HG03558 (cell line): ENCODE data around the gene GPRC5D.

Source experiments
- ATAC-seq: cut with Tn5 transposase; IDR thresholded peaks from one replicate; pipeline ENCODE4 v1.9.1; 2021; ENCODE audit warnings: moderate number of reproducible peaks; ENCODE audit not compliant: unreplicated experiment; ENCODE audit errors: extremely low read depth

The GPRC5D gene

DNA sequence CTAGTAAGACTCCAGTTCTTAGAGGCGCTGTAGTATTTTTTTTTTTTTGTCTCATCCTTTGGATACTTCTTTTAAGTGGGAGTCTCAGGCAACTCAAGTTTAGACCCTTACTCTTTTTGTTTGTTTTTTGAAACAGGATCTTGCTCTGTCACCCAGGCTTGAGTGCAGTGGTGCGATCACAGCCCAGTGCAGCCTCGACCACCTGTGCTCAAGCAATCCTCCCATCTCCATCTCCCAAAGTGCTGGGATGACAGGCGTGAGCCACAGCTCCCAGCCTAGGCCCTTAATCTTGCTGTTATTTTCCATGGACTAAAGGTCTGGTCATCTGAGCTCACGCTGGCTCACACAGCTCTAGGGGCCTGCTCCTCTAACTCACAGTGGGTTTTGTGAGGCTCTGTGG is 39.3 kb downstream of the GPRC5D start:
- no peak for ATAC-seq

DNA sequence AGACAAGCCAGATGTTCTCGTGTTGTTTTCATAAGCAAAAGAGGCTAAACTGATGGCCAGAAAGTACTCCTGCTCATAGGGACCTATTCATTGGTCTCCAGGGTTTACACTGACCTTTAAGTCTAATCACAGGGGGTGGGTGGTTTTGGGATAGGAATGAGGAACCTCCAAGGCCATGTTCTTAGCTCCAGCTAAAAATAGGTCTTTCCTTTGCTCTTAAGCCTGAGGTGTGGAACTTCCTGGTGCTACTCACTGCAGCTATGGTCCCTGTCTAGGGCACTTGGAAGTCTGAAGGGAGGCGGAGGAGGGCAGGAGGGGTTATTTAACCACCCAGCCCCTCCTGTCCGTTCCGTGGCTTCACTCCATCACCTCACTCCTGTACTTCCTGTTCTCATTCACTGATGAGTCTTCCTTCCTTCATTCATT is 42.0 kb downstream of the GPRC5D start:
- ATAC-seq, result no peak

DNA sequence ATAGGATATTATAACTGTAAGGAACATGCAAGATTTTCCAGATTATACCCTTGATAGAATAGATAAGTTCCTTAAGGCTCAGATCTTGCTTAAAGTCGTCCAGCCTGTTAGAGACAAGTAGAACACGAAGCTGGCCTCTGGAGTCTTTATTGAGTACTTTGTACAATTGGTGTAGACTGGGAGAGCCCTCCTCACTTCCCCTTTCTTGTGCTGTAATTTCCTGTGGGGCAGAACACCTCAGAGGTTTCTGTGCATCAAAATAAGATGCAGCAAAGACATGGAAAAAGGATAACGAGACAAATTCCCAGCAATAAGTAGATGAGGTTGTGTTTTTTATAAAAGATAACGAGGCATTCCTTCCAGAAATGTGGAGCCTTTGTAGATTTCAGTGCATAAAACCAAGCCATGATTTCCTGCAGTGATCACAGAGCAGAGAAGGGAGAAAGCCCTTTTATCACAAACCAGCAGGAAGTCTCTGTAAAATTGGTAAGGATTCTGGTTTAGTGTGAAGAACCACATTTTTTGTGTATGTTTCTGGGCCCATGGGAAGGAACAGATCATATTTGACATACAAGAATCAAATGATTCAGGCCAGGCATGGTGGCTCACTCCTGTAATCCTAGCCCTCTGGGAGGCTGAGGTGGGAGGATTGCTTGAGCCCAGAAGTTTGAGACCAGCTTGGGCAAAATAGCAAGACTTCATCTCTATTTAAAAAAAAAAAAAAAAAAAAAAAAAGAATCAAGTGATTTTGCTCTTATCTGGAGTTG is 42.6 kb downstream of the GPRC5D start:
- ATAC-seq, result no peak

DNA sequence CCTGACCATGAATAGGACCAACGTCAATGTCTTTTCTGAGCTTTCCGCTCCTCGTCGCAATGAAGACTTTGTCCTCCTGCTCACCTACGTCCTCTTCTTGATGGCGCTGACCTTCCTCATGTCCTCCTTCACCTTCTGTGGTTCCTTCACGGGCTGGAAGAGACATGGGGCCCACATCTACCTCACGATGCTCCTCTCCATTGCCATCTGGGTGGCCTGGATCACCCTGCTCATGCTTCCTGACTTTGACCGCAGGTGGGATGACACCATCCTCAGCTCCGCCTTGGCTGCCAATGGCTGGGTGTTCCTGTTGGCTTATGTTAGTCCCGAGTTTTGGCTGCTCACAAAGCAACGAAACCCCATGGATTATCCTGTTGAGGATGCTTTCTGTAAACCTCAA is 43.3 kb downstream of the GPRC5D start:
- ATAC-seq, result no peak

DNA sequence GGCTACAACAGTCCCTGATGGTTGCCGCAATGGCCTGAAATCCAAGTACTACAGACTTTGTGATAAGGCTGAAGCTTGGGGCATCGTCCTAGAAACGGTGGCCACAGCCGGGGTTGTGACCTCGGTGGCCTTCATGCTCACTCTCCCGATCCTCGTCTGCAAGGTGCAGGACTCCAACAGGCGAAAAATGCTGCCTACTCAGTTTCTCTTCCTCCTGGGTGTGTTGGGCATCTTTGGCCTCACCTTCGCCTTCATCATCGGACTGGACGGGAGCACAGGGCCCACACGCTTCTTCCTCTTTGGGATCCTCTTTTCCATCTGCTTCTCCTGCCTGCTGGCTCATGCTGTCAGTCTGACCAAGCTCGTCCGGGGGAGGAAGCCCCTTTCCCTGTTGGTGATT is 43.7 kb downstream of the GPRC5D start:
- no peak for ATAC-seq

DNA sequence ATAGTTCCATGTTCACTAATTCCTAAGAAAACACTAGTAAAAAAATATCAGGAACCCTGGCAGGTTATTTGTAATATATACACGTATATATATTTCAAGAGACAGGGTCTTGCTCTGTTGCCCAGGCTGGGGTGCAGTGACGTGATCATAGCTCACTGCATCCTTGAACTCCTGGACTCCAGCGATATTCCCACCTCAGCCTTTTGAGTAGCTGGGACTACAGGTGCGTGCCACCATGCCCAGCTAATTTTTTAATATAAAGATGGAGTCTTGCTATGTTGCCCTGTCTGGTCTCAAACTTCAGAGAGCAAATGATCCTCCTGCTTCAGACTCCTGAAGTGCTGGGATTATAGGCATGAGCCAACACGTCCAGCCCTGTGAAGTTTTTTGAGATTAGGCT is 44.4 kb downstream of the GPRC5D start:
- no peak for ATAC-seq

DNA sequence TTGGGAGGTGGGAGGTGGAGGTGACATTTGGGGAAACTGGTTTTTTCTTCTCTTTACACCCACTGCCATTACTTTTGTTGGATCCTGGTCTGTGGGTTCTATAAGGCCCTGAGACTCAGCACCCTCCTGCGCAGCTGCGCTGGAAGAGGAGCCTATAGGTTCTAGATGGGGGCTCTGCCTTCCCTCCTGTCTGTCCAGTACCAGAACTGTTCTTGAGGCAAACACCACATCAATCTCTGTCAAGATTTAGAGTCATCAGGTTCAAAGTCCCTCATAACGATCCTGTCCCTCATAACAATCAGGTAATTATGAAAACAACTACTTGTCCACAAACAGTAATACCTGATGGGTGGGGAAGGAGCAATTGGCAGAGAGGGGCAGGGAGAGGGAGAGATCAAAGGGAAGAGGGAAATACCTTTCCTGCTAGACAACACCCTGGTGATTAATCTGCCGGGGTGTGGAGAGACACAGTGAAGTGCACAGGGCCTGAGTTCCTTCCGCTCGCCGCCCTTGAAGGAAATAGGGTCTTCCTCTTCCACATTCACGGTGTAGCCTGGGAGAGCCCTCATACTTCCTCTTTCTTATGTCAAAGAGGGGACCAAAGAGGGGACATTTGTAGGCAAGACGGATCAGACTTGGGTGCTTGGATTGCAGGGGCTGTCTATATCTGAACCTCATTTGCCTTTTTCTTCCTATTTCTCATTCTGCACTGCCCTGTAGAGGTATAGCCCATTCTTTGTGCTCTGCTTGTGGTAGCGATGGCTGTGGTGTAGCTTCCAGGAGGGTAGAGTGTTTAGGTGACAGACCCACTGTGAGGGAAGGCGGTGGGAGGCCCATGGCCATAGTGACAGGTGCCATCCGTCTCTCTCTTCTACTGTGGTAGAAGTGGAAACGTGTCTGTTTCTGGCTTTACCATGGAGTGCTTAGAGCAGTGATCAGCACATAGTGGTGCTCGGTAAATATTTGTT is 48.0 kb downstream of the GPRC5D start:
- ATAC-seq, result no peak

DNA sequence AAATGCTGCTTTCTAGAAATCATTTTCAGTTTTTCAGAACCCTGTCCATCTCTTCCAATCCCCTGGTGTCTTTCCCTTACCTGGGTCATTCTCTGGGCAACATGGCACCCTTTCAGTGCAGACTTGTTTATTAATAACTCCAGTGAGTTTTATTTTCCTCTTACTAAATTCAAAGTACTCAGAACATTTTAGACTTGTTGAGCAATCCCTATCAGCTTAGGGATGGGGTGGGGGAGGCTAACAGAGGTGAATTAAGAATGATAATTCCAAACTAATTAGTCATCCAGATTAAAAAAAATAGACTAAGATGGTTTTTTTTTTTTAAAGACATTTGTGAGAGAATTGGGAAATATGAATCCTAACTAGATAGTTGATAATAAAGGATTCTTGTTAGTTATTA is 49.9 kb downstream of the GPRC5D start:
- no peak for ATAC-seq

DNA sequence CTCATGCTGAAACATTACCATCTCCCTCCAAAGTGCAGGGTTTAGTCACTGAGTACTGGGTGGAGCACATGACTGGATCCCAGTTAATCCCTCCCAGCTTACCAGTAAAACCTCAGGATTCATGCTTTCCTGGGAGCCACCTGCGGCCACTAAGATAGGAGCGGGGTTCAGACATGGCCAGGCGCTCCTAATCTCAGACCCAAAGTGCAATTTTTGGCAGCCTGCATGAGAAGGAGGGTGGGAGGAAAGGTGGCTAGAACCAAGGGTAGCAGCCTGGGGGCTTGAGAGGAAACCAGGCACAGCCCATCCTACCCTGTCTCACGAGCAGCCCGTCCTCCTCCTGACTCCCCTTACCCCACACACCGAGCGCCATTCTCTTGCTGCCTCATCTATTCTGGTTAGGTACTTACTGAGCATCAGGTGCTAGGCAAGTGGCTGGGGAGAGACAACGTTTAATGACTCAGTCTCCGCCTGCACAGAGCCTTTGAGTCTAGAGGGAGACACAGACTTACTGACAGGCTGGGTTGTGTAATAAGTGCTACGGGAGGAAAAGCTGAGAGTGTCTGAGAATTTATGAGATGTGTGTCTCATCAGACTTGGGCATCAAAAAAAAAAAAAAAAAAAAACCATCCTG is 50.7 kb downstream of the GPRC5D start:
- no peak for ATAC-seq

DNA sequence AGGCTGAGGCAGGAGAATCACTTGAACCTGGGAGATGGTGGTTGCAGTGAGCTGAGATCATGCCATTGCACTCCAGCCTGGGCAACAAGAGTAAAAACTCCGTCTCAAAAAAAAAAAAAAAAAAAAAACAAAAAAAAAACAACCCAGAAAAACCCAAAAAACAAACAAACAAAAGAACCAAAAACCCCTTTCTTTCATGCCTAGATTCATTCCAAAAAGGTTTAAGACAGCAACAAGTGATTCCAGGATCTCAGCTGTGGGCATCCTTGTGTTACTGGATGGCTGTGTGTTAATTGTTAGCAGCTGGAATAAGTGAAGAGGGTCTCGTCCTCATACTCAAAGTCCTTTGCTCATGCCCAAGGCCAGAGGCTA is 51.2 kb downstream of the GPRC5D start:
- no peak for ATAC-seq

DNA sequence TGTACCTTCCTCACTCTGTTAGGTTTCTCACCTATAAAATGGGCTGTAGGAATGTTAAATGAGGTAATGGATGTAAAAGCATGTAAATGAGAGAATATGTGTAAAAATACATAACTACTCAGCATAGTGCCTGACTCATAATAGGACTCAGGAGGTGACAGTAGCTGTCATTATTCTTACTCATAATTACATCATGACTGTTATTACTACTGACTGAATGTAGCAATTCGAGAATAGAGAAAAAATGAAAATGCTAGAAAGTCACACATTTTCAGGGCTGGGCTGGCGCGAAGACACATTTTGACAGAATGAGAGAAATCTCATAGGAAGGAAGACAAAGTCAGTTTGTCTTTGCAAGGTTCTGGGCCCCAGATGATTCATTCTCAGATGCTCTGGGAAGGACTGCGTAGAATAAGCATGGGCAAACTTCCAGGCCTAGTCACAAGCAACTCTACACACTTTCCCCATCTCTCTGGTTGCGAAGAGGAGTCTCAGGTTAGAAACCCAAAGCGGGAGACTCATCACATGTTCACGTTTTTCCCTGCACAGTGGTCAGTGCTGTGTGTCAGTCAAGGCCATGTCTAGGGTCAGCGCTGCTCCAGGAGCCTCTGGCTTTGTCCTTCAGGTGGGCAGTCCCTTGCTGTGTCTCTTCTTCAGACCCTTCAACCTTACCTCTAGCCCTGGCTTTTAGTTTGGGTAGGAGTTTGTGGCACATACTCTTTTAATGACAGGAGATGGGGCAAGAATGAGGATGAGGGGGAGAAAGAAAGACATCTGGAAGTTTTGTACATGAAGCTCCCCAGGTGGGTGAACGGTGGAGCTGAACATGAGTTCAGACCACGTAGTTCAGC is 52.2 kb downstream of the GPRC5D start:
- peak; percentile 90 for ATAC-seq

DNA sequence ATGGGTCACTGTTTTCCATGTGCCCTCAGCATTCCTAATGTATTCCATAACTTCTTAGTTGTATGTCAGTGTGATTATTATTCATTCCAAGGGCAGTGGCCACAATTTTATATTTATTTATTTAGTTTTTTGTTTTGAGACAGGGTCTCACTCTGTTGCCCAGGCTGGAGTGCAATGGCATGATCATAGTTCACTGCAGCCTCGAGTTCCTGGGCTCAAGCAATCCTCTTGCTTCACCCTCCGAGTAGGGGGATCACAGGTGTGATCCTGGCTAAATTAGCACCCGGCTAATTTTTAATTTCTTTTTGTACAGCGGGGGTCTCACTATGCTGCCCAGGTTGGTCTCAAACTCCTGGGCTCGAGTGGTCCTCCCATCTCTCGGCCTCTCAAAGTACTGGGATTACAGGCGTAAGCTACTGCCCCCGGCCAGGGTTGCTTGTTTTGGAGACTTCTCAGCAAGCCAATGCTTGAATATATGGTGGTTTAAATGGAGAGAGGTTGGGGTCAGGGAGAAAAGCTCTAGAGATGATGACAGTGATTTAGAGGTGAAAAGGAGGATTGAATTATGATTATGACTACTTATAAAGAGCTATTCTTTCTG is 53.0 kb downstream of the GPRC5D start:
- no peak for ATAC-seq

DNA sequence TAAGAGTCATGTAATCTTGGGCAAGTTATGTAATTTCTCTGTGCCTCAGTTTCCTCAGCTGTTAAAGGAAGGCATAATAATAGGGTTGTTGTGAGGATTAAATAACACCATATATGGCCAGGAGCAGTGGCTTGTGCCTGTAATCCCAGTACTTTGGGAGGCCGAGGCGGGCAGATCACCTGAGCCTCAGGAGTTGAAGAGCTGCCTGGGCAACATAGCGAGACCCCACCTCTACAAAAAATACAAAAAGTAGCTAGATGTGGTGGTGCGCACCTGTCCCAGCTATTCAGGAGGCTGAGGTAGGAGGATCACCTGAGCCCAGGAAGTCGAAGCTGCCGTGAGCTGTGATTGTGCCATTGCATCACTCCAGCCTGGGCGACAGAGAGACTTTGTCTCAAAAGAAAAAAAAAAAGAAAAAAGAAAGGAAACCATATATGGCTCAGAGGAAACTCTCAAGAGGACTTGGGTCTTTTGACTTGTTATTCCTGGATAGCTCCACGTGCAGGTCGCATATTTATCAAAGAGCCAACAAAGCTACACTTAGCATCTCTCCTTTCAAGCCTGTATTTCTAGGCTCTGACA is 53.7 kb downstream of the GPRC5D start:
- no peak for ATAC-seq

DNA sequence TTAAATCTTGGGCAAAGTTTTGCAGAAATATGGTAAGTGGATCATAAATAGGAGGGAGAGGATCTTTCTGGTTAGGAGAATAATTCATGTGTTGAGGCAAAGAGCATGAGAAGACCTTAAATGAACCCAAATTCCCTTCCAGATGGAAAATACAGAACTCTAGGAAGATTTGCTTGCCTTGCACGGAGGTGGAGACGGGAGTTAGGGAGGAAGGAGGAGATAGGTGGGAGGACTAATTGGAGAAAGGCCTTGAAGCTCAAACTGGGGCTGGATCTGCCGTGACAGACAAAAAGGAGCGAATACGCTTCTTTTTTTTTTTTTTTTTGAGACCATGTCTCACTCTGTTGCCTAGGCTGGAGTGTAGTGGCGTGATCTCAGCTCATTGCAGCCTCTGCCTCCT is 54.7 kb downstream of the GPRC5D start:
- ATAC-seq, result no peak

DNA sequence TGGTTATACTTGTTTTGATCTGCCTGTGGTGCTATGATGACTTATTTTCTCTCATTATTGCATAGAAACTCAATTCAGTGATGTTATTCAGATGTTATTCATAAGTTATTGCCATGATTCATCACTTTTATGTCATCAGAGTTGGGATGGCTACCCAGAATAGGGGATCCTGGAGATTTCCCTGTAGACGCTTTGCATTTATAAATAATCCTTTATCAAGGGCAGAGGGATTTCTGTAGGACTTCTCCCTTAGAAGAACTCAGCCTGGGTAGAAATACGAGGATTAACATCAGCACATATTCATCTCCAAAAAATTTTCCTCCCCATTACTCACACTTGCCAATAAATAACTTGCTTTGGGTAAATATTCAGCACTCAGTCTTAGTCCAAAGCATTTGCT is 55.7 kb downstream of the GPRC5D start:
- no peak for ATAC-seq

DNA sequence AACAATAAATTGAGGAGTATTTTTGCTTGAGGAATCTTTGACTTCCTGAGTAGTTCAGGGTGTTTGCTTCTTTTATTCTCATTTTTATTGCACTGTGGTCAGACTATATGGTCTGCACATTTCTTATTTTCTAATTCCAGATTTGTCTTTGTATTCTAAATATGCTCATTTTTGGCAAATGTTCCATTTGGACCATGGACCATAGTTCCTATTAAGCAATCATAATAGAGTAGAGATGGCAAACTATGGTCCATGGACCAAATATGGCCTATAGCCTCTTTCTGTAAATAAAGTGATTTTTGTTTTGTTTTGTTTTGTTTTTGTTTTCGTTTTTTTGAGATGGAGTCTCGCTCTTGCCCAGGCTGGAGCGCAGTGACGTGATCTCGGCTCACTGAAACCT is 58.5 kb downstream of the GPRC5D start:
- no peak for ATAC-seq

DNA sequence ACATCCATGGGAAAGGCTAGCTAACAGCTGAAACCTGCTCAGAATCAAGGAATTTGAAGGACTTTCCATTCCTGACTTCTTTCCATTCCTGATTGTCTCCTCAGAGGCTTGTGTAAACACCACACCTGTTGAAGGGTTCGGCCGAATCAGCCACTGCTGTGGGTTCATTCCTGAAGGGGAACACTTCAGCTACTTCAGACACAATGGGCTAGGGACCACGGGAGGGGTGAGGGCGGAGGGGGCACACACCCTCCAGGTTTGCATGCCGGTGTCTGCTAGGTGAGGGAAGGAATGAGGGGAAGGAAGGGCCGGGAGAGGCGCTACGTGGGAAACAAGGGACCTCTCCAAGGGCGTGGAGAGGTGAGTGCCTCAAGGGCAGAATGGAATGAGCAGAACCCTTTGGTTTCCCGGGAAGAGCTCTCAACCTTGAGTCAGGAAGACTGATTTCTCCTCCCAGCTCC is 59.3 kb downstream of the GPRC5D start:
- ATAC-seq, result no peak

DNA sequence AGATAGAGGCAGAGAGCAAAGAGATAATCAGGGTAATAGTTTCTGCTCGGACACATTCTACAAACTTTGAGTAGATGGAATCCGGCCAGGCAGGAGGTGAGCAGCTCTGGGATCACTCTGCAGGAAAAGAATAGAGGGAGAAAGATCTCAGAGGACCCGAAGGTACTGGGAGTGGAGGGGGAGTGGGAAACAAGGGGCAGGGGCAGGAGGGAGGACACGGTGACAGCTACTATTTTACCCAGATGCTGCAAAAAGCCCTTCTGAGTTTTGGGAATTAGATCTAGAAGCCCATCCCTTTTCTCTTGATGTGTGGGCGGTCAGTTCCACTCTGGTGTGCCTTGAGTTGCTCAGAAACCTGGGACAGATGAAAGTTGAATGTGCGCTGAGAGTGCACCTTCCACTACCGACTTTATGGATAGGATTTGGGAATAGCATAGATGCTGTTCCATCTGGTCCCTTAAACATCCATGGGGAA is 60.1 kb downstream of the GPRC5D start:
- ATAC-seq, result no peak
